Stimulated activated CD8-positive, alpha-beta memory T cell treated with anti-CD3 and anti-CD28 coated beads, Interleukin-2, amount 100 ng/mL, for 48 hours (primary cell): ENCODE results near the gene SPACA1.
"Not testable (repeated sequence)": the region's sequence is repeated elsewhere in the genome, so short reads cannot be mapped to it uniquely, and the experiment has no call there.

Experiments
- DNase-seq, 2 donors: peaks; one replicate each; pipeline ENCODE4 v3.0.0-alpha.2; 2020; ENCODE audit warnings: low read depth in 2 of 2

SPACA1 gene, protein sequence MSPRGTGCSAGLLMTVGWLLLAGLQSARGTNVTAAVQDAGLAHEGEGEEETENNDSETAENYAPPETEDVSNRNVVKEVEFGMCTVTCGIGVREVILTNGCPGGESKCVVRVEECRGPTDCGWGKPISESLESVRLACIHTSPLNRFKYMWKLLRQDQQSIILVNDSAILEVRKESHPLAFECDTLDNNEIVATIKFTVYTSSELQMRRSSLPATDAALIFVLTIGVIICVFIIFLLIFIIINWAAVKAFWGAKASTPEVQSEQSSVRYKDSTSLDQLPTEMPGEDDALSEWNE

DNA sequence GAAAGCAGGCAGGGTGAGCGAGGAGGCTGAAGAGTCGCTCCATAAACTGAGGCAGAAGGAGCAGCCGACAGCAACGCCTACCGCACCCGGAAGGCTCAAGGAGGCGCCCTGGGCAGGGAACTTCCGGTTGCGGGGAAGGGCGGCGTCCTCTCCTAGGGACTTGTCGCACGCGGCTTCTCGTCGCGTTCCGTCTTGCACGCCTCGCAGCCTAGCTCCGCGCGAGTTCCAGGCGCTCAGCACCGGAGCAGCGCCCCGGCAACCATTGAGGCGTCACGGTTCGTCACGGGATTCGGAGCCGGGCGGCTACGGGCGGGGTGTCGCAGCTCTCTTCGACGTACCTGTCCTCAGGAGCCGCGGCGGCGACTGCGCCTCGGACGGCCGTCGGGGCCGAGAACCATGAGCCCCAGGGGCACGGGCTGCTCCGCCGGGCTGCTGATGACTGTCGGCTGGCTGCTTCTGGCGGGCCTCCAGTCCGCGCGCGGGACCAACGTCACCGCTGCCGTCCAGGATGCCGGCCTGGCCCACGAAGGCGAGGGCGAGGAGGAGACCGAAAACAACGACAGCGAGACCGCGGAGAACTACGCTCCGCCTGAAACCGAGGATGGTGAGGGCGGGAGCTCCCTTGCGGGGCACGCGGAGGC is at the start of gene SPACA1:
Gene SPACA1 (plus strand): TSS at position 332 of the 641 bp plus-strand sequence. CDS start 65 bp downstream, at position 397.
- no peak for DNase-seq

DNA sequence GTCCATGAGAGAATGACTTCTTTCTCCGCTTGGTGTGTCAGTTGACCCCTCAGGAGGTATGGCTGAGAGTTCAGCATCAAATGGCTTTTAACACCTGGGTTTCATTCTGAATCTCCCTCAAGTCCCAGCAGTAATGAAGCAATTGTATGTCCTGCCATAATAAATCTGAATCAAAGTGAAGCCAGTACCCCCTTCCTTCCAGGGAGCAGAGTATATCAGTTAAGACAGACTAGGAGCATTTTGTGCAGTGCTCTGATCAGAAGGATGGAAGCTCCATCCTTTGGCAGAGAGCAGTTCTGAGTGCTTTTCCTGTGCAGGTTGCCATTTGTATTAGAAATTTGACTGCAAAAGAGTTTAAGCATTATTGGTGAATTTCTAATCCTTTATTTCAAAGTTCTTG is 46.9 kb upstream of the SPACA1 start:
- DNase-seq: no peak

DNA sequence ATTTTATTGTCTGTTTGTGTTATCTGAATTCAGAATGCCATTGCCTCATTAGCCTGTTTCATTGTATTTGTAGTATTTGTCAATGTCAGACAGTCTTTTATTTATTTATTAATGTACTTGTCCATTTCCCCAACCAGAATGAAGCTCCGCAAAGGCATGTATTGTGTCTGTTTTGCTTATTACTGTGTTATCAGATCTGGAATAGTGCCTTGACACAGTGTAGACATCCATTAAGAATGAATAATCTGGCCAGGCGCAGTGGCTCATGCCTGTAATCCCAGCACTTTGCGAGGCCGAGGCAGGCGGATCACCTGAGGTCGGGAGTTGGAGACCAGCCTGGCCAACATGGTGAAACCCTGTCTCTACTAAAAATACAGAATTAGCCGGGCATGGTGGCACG is 46.4 kb upstream of the SPACA1 start:
- DNase-seq: not testable (repeated sequence)

DNA sequence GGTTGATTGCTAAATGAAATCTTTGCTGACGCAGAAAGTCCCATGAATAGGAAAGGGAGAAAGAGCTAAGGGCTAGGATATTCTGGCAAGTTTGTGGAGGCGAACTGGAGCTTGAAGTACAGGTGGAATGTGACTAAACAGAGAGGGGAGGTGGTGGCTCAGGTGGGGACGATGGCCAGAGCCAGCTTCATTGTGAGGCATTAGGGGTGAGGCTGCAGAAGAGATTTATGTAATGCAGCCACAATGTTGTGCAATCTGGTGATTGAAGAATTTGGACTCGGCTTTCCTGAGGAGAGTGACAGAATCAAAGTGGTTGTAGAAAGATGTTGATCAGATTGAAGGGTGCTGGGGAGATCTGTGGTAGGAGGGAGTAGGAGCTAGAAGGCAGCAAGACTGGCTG is 42.9 kb upstream of the SPACA1 start:
- DNase-seq: no peak

DNA sequence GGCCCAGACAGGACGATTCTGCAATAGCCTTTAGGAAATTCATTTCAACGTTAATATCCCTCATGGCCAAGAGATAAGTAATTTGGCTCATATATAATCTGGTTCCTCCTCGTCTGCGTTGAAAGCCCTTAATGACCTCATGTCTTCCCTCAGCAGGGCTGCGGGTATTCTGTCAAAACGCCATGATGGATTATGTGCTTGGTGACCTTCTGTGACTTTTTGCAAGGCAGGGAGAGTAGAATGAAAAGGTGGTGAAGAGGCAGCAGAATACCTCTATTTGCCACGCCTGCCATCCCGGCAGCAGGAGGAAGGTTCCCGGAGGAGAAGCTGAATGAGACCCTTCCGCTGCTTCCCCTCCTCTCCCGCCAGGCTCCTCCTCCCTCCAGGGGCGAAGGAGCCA is 41.1 kb upstream of the SPACA1 start:
- no peak for DNase-seq

DNA sequence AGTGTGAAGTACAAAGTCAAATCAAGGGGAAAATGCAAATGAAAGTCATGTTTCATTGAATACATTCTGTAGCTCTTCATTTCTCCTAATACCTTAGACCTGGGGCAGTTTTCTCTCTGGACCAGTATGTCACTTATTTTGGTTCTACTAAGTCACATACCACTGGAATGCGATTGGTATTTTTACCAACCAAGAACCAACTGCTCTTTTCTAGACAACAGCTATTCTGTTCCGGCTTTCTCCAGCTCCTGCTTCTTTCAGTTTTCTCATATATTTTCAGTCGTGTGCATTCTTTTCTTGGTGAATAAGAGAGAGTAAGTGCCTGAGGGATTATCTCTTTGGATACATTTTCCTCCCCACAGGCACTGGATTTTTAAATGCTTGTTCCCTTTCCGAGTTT is 39.2 kb upstream of the SPACA1 start:
- no peak for DNase-seq

DNA sequence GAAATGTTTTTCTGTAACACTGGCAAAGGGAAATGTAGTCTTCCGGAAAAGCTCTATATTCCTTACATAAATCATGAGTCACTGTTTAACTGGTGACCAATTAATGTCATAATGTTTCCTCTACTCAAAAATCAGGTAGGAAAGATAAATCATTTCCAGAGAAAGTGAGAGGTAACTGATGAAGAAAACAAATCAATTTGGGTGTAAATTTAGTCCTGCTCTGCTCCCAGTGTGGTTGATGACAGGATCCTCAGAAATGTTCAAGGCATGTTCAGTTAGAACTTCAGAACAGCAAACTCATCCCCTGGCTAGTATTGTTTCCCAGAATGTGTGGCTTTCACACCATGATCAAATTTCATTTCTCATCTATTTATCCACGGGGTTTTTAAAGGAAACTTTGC is 38.8 kb upstream of the SPACA1 start:
- DNase-seq: no peak

DNA sequence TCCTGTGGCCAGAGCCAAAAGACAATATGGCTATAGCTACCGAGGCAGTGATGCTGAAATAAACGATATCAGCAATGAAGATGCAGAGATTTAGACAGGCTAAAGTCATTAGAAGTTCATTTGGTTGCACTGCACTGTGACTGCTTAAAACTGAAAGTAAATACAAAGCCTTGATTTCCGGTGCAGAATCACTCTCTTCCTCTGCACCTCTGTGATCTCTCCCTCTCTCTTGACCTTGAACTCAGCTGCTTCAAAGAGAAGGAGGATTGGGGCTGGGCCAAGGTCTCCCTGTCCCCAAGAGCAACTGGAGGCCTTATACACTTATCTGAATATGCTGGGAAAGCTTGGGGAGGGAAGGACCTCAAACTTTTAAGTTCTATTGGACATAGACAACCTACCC is 34.6 kb upstream of the SPACA1 start:
- DNase-seq: no peak

DNA sequence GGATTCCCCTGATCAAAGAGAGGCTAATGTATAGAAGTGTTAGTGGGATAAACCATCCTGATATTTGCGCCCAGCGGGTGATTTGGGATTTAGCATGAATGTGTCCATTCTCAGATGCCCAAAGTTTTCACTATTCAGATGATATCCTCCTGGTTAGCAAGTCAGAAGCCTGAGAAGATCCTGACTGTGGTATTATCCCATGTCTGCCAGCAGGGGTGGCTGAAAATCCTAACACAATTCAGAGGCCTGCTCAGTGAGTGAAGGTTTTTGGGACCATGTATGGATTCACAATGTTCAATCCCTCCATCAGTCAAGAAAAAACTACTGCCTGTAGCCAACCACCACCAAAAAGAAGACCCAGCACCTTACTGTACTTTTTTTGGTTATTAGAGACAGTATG is 34.1 kb upstream of the SPACA1 start:
- no peak for DNase-seq

DNA sequence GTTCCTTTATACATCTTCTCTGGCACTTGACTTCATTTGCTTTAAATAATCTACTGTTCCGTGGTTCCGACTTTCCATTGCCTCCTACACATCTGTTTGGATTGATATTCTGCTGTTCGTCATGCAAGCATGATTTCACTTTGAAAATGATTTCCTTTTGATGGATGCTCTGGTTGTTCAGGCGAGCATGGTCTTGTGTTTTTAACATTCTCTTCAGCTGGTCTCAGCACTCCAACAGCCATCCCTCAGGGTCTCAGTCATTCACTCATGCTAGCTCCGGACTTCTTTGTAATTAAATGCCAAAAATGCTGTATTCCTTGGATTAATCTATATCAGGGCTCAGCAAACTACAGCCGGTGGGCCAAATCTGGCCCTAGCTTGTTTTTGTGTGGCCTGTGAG is 27.2 kb upstream of the SPACA1 start:
- DNase-seq: no peak

DNA sequence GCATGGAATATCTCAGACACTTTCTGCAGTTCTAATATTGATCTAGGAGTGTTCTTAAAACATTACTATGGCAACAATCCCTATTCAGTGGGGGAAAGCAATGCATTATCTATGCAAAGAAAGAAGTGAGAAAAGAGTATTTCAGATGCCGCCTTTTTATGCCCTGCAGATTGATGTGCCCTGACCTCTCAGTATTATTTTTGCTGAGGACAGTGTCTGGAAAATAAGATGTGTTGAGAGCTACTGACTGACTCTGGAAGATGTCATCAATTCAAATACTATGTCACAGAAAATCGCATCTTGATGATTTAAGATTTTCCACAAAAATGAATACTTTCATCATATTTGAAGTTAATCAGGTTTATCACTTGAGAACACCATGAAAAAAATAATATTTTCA is 22.9 kb upstream of the SPACA1 start:
- DNase-seq: no peak

DNA sequence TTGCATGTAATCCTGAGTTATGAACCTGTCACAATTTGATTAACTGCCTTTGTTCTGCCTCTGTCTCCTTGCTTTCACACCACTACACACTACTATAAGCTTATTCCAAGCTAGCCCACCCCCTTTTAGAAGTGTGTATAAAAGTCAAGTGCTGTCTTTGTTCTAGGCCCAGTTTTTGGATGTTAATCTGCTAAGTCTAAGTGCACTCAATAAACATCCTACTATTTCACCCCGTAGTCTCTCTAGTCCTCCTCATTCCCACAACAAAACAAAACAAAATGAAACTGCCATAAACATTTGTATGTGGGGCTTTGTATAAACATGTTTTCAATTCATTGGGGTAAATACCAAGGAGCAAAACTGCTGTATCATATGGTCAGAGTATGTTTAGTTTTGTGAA is 16.1 kb upstream of the SPACA1 start:
- no peak for DNase-seq

DNA sequence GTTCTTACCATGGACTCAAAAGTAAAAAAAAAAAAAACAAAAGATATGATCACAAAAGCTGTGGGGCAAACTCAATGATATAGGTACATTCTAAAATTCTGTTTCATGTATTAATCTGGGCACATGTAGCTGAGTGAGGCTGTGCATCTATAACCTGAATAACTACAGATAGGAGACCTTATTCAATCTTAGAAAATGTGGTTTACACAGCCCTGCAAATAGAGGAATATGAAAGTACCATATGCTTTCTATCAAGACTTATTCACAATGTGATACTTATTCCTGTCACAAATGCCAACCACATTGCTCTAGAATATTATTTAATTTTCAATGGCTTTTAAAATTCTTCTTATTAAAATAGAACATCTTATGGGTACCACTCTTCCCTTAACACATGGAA is 3.1 kb upstream of the SPACA1 start:
- DNase-seq: no peak

DNA sequence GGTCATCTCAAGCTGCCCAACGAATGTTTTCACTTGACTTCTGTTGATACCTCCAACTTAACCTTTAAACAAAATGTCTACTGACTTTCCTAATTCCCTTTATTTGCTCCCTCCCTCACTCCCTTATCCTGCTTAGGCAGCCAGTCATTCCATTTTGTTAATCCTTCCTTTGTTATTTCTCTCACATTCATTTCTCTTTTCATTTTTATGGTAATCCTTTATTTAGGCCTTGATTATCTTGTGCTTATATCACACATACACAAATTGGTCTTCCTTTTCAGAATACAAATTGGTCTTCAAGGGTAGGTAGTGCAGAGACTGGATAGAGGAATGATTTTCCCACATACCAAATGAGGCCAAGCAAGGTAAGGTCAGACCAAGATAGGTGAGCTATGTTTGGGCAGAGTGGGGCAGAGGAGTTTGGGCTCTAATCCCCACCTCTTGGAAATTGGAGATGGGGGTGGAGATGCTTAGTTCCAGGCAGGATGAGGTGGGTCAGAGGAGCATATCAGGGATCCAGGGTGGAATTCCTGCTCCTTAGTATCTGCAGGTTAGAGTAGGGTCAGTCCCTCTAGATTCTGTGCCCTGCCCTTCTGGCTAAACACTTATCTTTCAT is 2.0 kb upstream of the SPACA1 start:
- DNase-seq: no peak

DNA sequence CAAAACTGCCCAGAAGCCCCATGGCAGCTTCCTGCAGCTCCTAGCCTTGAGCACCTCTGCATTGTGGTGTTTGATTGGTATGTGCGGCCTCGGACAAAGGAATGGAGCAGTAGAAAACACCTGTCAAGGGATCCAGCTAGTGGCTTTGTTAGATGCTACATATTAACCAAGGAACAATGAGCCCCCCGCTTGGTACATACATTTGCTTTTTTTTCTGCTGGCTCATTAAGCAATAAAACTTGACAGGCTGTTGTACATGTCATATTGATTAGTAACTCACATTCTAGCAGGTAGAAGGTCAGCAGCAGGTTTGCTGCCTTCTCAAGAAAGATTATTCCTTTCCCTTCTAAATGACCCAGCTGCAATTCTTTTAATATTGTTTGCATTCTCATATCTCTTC is 937 bp downstream of the SPACA1 start:
- no peak for DNase-seq

DNA sequence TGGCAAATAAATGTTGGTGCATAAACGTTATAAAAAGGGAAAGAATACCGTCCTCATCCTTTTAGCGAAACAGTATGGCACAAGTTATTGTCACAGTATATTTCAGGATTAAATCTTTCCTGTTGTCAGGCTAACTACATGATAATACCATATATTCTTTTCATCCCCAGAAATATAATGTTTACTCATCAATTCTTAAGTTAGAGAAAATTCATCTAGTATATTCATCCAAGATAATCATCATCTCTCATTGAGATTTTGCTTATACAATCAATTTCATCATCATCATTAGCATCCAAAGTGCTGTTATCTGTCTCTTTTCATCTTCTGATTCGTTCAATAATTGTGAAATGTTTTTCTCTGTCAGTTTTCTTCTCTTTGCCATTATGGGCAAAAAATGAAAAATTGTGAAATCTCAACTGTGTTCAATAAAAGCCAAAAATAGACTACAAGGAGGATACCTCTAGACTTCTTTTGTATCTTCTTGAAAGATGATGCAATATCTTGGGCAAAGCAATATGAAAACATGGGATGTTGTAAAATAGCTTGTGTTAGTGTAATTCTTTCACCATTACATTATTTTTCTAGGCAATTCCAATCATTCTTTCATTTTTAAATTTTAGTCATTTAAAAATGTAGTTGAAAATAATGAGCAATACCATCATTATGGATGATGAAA is 2.6 kb downstream of the SPACA1 start:
- no peak for DNase-seq

DNA sequence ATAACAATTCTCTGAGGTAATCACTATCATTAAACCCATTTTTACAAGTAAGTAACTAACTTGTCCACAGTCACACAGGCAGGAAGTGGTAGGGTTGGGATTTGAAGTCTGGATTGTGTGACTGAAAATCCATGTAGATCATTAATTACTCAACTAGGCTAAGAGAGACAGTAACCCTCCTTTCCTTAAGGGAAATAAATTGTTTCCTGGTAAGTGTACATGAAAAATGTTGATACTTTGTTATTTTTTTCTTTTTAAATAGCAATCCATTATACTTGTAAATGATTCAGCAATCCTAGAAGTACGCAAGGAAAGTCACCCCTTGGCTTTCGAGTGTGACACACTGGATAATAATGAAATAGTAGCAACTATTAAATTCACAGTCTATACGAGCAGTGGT is 11.6 kb downstream of the SPACA1 start:
- no peak for DNase-seq

DNA sequence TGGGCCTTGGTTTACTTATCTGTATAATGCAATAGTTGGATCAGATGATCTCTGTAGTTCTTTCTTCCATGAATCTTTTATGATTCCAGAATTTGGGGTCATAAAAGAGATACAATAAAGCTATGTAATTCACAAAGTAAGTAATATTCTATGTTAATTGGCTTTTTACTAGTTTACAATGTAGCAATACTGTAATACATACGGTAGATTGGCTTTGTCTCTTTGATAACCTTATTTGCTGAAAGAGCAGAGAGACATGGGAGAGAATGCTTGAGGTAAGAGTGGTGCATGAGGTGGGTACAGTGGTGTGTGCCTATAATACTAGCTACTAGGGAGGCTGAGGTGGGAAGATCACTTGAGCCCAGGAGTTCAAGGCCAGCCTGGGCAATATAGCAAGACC is 14.7 kb downstream of the SPACA1 start:
- DNase-seq: no peak

DNA sequence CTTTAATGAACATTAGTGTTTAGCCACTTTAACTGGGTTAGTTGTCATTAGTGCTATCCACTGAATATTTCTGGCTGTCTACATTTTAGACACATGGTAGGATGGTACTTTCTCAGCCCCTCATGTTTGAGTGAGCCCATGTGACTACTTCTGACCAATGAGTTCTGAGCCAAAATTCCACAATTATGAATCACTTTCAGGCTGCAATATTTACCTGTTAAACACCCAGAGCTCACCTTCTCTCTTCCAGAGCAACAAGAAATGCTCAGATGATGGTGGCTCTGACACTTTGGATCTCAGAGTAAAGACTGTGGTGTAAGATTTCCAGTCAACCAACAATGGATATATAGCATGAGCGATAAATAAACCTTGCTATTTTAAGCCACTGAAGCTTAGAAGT is 24.8 kb downstream of the SPACA1 start:
- DNase-seq: no peak

DNA sequence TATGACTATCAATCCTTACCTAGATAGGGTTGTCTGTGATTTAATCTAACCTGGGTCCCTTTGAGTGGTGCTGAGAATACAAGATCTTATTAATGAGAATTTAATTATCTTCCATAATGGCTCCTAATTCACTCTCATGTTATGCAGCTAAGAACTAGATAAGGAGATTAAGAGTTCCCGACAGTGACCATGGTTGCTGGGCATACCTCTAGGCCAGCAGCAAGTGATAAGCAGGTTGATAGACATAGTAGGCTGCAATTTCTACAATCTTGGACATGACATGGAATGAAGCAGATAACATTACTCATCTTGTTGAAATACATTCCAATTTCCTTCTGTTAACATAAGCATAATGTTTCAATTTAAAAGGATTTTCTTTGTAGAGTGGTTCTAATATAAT is 27.1 kb downstream of the SPACA1 start:
- no peak for DNase-seq

DNA sequence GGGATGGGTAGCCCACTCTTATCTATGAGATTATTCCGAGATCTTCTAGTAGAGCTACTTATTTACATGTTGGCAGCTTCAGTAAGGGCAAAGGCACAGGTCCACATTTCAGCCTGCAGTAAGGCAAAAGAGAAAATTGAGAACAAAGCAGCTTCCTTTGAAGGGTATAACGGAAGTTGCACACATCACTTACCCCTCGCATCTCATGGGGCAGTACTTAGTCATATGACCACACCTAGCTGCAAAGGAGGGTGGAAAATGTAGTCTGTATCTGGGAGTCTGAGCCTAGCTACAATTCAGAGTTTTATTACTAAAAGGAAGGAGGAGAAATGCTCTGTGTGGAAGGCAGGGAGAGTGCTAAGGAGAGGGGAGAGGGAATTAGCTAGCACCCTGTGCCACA is 29.7 kb downstream of the SPACA1 start:
- no peak for DNase-seq

DNA sequence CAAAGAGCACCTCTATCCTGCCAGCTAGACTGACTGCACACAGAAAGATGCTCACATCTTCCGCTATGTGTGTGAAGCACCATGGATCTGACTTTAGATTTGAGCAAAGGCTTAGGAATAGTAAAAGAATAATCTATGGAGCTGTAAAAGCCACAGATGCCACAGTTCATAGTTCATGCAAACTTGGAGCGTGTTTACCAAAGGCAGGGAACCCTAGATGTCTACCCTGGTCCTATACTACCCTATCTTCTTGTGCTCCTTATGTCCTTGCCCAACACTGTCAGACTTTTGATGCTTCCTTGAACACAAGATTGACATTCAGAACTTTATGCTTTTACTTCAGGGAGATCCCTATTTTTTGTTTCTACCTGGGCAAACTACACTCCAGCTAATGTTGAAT is 39.2 kb downstream of the SPACA1 start:
- DNase-seq: no peak

DNA sequence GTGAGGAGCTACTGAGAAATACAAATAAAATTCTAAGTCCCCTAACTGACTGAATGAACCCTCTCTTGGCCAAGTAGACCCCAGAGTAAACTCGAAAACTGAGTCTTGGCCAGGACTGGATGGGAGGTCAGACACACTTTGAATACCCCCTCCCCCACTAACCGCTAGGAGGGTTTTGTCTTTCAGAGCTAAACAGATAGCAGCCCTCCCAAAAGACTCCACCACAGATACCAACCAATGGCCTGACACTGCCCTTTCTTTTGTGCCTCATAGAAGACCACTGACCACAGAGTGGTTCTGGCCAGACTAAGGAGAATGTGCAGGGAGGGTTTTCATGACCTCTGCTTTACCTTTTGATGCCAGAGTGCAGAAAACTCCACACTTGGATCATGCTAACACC is 42.1 kb downstream of the SPACA1 start:
- no peak for DNase-seq
